Neuronal stem cell (in vitro differentiated cells): ENCODE data around the gene CEP350.

Source experiments
- DNase-seq: peaks from one replicate; pipeline ENCODE4 v3.0.0-alpha.2; 2013; ENCODE audit warnings: low spot score
- H2AFZ ChIP-seq: one replicate; pipeline ENCODE4 v1.6.1; 2013; ENCODE audit warnings: mild to moderate bottlenecking, low read length, inconsistent platforms
- H2AK5ac ChIP-seq: 2 replicates; pipeline ENCODE4 v1.6.1; 2013; ENCODE audit warnings: low read depth, mild to moderate bottlenecking, inconsistent platforms, low read length, moderate library complexity, mixed read lengths
- H2BK120ac ChIP-seq: 2 replicates; pipeline ENCODE4 v1.6.1; 2013; ENCODE audit warnings: low read depth, mild to moderate bottlenecking, inconsistent platforms, low read length, moderate library complexity, mixed read lengths
- H2BK12ac ChIP-seq: one replicate; pipeline ENCODE4 v1.6.1; 2013; ENCODE audit warnings: low read length, inconsistent platforms
- H2BK15ac ChIP-seq: 2 replicates; pipeline ENCODE4 v1.6.1; 2013; ENCODE audit warnings: mild to moderate bottlenecking, low read length, inconsistent platforms, mixed read lengths
- H2BK5ac ChIP-seq: one replicate; pipeline ENCODE4 v1.6.1; 2013; ENCODE audit warnings: inconsistent platforms, mild to moderate bottlenecking, low read length, moderate library complexity
- H3K14ac ChIP-seq: one replicate; pipeline ENCODE4 v1.6.1; 2013; ENCODE audit warnings: low read length, inconsistent platforms
- H3K18ac ChIP-seq: 2 replicates; pipeline ENCODE4 v1.6.1; 2013; ENCODE audit warnings: low read length, inconsistent platforms
- H3K23ac ChIP-seq: 2 replicates; pipeline ENCODE4 v1.6.1; 2013; ENCODE audit warnings: low read depth, mild to moderate bottlenecking, mixed read lengths, low read length, inconsistent platforms; ENCODE audit not compliant: poor library complexity
- H3K27ac ChIP-seq: replicated peaks from 3 replicates; pipeline ENCODE4 v1.5.1; 2013; ENCODE audit warnings: low read length, inconsistent platforms
- H3K27me3 ChIP-seq, 3 experiments: 2 replicates each; pipeline ENCODE4 v1.6.1; 2013; ENCODE audit warnings: low read length in 3 of 3, mild to moderate bottlenecking in 2 of 3, inconsistent platforms in 1 of 3, low read depth in 1 of 3, mixed read lengths in 1 of 3, moderate library complexity in 1 of 3; ENCODE audit not compliant: control insufficient read depth in 3 of 3, insufficient read depth in 3 of 3
- H3K36me3 ChIP-seq, 2 donors: replicated peaks in 1 of 2; 2 replicates each; pipeline ENCODE4 v1.6.1; 2013; ENCODE audit warnings: low read length in 2 of 2; ENCODE audit not compliant: control insufficient read depth in 2 of 2, insufficient read depth in 2 of 2
- H3K4ac ChIP-seq: 2 replicates; pipeline ENCODE4 v1.6.1; 2013; ENCODE audit warnings: inconsistent platforms, mild to moderate bottlenecking, low read length, moderate library complexity
- H3K4me1 ChIP-seq, 2 donors: 1 replicate in 1 of 2; 2 replicates in 1 of 2; pipeline ENCODE4 v1.6.1; 2013; ENCODE audit warnings: low read length in 2 of 2, low read depth in 1 of 2; ENCODE audit not compliant: control insufficient read depth in 2 of 2, insufficient read depth in 1 of 2
- H3K4me2 ChIP-seq: one replicate; pipeline ENCODE4 v1.6.1; 2013; ENCODE audit warnings: mild to moderate bottlenecking, low read length, inconsistent platforms; ENCODE audit not compliant: insufficient read depth, poor library complexity, severe bottlenecking
- H3K4me3 ChIP-seq, 2 donors: 2 replicates each; pipeline ENCODE4 v1.5.1; 2013; ENCODE audit warnings: low read length in 2 of 2, mild to moderate bottlenecking in 2 of 2, inconsistent platforms in 1 of 2, moderate library complexity in 1 of 2
- H3K79me1 ChIP-seq: one replicate; pipeline ENCODE4 v1.6.1; 2013; ENCODE audit warnings: low read depth, mild to moderate bottlenecking, inconsistent platforms, low read length, moderate library complexity
- H3K9ac ChIP-seq: one replicate; pipeline ENCODE4 v1.6.1; 2013; ENCODE audit warnings: mild to moderate bottlenecking, low read depth, low read length, inconsistent platforms; ENCODE audit not compliant: poor library complexity
- H3K9me3 ChIP-seq, 2 donors: replicated peaks in 1 of 2; 2 replicates each; pipeline versions ENCODE3 to v1.6.1; 2013; ENCODE audit warnings: low read length in 2 of 2, mild to moderate bottlenecking in 2 of 2, inconsistent platforms in 1 of 2, low read depth in 1 of 2, mixed read lengths in 1 of 2, moderate library complexity in 1 of 2; ENCODE audit not compliant: control insufficient read depth in 2 of 2, insufficient read depth in 1 of 2
- H4K8ac ChIP-seq: one replicate; pipeline ENCODE4 v1.6.1; 2013; ENCODE audit warnings: low read depth, mild to moderate bottlenecking, inconsistent platforms, low read length, moderate library complexity
- H4K91ac ChIP-seq: one replicate; pipeline ENCODE4 v1.6.1; 2013; ENCODE audit warnings: low read length, low read depth, mild to moderate bottlenecking, inconsistent platforms; ENCODE audit not compliant: poor library complexity
- WGBS, 2 donors: extraction: QIAGEN DNeasy Blood & Tissue Kit; methylation state at CpG; one replicate each; pipeline ENCODE4 v1.1.7; 2013; ENCODE audit warnings: missing lambda C conversion rate in 2 of 2, mixed read lengths in 1 of 2; ENCODE audit not compliant: insufficient read length in 2 of 2, insufficient replicate concordance in 1 of 2; ENCODE audit errors: extremely low coverage in 2 of 2; 5-methylcytosine and 5-hydroxymethylcytosine counted together

CEP350 gene

DNA sequence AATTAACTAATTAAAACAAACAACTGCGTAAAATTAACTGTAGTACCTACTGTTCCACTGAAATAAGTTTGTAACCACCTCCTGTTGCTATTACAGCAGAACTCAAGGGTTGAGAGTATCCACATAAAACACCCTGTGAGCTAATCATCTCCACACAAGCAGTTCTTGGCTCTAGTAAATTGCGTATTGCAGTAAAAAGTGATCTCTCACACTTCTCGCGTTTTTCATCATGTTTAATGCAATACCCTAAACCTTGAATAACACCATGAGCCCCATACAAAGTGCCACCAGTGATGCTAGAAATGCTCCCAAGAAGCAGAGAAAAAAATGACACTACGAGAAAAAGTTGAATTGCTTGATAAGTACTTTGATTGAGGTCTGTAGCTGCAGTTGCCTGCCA is 29.3 kb upstream of the CEP350 start:
- Histone ChIP-seq H3K4me3 (no peak overlapping the region), H3K9me3 (no peaks in the 10 kb centered on the region), H4K91ac (no peak overlapping the region), H3K4me1 (peaks cover 4 to 7% of the 10 kb centered on the region in 2 donors), H3K4me2 (no peak overlapping the region), H3K18ac (no peak overlapping the region), H2BK15ac (no peak overlapping the region), H3K27ac (no peak overlapping the region), H2BK5ac (no peak overlapping the region), H3K27me3 (no peaks in the 10 kb centered on the region), H4K8ac (no peak overlapping the region), H2BK120ac (no peak overlapping the region), H3K23ac (no peak overlapping the region), H2BK12ac (no peak overlapping the region), H3K14ac (no peak overlapping the region), H2AFZ (no peak overlapping the region), H3K36me3 (no peaks in the 10 kb centered on the region), H3K4ac (no peak overlapping the region), H2AK5ac (no peak overlapping the region), H3K79me1 (no peaks in the 10 kb centered on the region), H3K9ac (no peak overlapping the region)
- no CpG with 5 or more reads among the region's 5 CpGs for WGBS, 2 donors
- no peak for DNase-seq

DNA sequence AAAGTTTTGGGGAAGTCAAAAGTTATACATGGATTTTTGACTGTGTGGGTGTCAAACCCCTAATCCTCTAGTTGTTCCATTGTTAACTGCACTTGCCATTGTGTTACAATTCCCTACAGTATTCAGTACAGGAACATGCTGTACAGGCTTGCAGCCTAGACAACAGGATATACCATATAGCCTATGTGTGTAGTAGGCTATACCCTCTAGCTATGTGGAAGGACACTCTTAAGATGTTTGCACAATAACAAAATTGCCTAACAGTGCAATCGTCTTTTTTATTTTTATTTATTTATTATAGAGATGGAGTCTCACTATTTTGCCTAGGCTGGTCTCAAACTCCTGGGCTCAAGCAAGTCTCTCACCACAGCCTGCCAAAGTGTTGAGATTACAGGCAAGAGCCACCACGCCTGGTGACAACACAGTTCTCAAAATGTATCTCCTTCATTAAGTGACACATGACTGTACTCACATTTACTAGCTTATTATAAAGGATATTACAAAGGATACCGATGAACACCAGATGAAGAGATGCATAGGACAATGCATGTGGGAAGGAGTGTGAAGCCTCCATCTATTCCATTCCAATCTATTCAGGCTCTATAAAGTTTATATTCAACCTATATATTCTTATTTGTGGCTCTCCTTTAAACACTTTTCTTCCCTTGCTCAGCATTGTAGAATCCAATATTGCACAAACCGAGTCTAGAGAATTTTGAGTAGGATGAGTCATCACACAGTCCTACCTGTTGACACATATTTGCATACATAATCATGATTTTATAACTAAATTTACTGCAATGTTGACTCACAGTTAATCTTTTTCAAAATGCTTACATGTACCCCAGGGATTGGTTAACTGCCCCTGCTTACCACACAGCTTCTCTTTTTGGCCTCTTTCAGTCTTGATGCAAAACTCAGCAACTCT is 28.4 kb upstream of the CEP350 start:
- no peak overlapping the region for H2BK15ac ChIP-seq
- H2BK120ac ChIP-seq: no peak overlapping the region
- no peak overlapping the region for H2AK5ac ChIP-seq
- H3K4me2 ChIP-seq: no peak overlapping the region
- no peak overlapping the region for H2BK12ac ChIP-seq
- no peak overlapping the region for H2AFZ ChIP-seq
- no peak overlapping the region for H2BK5ac ChIP-seq
- no peak overlapping the region for H3K9ac ChIP-seq
- no peaks in the 10 kb centered on the region for H3K36me3 ChIP-seq
- no peak overlapping the region for H3K27ac ChIP-seq
- H3K27me3 ChIP-seq: no peaks in the 10 kb centered on the region
- no peak for DNase-seq
- no peak overlapping the region for H3K23ac ChIP-seq
- H3K4me1 ChIP-seq: peaks cover 4 to 7% of the 10 kb centered on the region in 2 donors
- H3K14ac ChIP-seq: no peak overlapping the region
- no peak overlapping the region for H4K8ac ChIP-seq
- no peak overlapping the region for H4K91ac ChIP-seq
- no peaks in the 10 kb centered on the region for H3K9me3 ChIP-seq
- H3K4ac ChIP-seq: no peak overlapping the region
- H3K18ac ChIP-seq: no peak overlapping the region
- no peak overlapping the region for H3K4me3 ChIP-seq
- WGBS, 2 donors: no CpG with 5 or more reads among the region's 4 CpGs
- no peaks in the 10 kb centered on the region for H3K79me1 ChIP-seq

DNA sequence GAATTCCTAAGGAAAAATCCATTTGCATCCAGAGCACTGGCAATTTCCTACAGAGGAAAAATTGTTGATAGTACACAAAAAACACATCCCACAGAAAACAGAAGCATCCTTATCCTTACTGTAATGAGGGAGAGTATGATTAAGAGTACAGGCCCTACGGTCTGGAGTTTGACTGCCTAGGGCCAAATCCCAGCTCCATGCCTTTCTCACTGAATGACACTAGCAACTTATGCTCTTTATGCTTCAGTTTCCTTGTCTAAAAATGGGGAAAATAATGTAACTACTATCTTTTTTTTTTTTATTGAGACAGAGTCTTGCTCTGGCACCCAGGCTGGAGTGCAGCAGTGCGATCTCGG is 27.8 kb upstream of the CEP350 start:
- no peak overlapping the region for H3K4ac ChIP-seq
- no peak overlapping the region for H2BK12ac ChIP-seq
- no peak overlapping the region for H3K27ac ChIP-seq
- no peaks in the 10 kb centered on the region for H3K27me3 ChIP-seq
- no peak overlapping the region for H4K8ac ChIP-seq
- no peak overlapping the region for H2BK120ac ChIP-seq
- no peak overlapping the region for H2AFZ ChIP-seq
- no CpG with 5 or more reads among the region's 3 CpGs for WGBS, 2 donors
- no peaks in the 10 kb centered on the region for H3K79me1 ChIP-seq
- no peak overlapping the region for H2BK5ac ChIP-seq
- H3K4me1 ChIP-seq: peaks cover 3 to 4% of the 10 kb centered on the region in 2 donors
- H3K18ac ChIP-seq: no peak overlapping the region
- no peak overlapping the region for H4K91ac ChIP-seq
- H3K9ac ChIP-seq: no peak overlapping the region
- H3K36me3 ChIP-seq: no peaks in the 10 kb centered on the region
- no peak overlapping the region for H3K14ac ChIP-seq
- H2AK5ac ChIP-seq: no peak overlapping the region
- no peak for DNase-seq
- no peak overlapping the region for H3K23ac ChIP-seq
- no peak overlapping the region for H3K4me3 ChIP-seq
- H3K9me3 ChIP-seq: no peaks in the 10 kb centered on the region
- H2BK15ac ChIP-seq: no peak overlapping the region
- no peak overlapping the region for H3K4me2 ChIP-seq

DNA sequence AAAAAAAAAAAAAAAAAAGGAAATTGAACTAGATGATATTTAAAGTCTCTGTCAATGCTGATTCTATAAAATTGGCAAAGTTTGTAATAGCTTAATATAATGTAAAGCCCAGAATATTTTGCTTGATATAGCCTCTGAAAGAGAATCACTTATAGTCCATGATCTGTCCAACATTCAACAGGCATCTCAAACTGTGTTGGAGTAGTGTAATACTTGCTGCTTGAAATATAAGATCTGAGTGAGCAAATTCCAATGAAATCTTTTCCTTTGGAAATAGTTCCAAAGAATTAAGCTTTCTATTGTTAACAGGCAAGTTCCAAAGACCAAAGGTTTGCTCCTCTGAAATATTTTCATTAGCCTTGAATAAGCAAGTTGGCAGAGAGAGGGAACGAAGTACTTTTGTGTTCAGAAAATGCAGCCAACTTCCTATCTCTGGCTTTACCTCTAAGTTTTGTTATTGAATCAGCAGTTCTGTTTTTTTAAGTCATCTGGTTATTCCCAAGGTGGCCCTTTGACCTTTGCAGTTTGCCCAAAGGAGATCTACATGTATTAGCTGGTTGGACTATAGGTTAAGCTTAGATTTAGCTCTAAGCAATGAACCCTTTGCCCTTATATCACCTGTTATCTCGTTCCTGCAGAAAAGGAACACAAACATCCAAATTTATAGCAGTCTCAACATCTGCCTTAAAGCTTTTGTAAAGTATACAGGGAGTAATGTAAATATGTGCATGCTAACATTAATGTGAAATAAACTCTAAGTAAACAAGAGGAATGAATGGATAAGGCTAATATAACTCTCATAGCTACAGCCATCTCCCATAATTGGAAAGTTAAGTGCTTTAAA is 24.4 kb upstream of the CEP350 start:
- no peak for DNase-seq
- Histone ChIP-seq H3K23ac (no peak overlapping the region), H3K27ac (no peak overlapping the region), H3K18ac (no peak overlapping the region), H3K4me3 (no peak overlapping the region), H2BK15ac (no peak overlapping the region), H4K8ac (no peak overlapping the region), H2BK12ac (no peak overlapping the region), H2BK5ac (no peak overlapping the region), H2AFZ (no peak overlapping the region), H3K79me1 (no peaks in the 10 kb centered on the region), H3K27me3 (no peaks in the 10 kb centered on the region), H3K4ac (no peak overlapping the region), H3K9ac (no peak overlapping the region), H2AK5ac (no peak overlapping the region), H3K36me3 (no peaks in the 10 kb centered on the region), H3K4me2 (no peak overlapping the region), H3K9me3 (no peaks in the 10 kb centered on the region), H2BK120ac (no peak overlapping the region), H3K14ac (no peak overlapping the region), H3K4me1 (no peaks in the 10 kb centered on the region), H4K91ac (no peak overlapping the region)
- WGBS, 2 donors: no CpG with 5 or more reads among the region's 2 CpGs
